ENCODE measurements around the gene TMEM92.

- no peak for TF ChIP-seq POLR2AphosphoS5 (IDR thresholded peaks at IDR 0.05)
- peak in 1 of 3 donors; percentile 6 for TF ChIP-seq CTCF (IDR thresholded peaks at IDR 0.05)
These were observed 16.5 kb upstream of the TMEM92 start for GRCh38 chr17:50257676-50258224.

Data from breast epithelium (tissue), 3 donors.